Karpas-422 (cell line): ENCODE results near the gene ZNF575. TPM values are rescaled to one million over a fixed set of nuclear protein-coding genes. Genes with fewer than 3 reads are reported as not detected.

Experiments used
- DNase-seq: peaks from one replicate; pipeline ENCODE4 v3.0.0-alpha.2; 2015
- H2AFZ ChIP-seq: fragments of 200-600 bp; sonication (generic); 2 replicates; pipeline ENCODE4 v1.6.1; 2014; ENCODE audit warnings: antibody characterized with exemption, low read length, mixed read lengths
- H3K27ac ChIP-seq: fragments of 200-600 bp; sonication (generic); 2 replicates; pipeline ENCODE4 v1.5.1; 2014; ENCODE audit warnings: mild to moderate bottlenecking, low read length, moderate library complexity
- H3K27me3 ChIP-seq: fragments of 200-600 bp; sonication (generic); 2 replicates; pipeline ENCODE4 v1.6.1; 2014; ENCODE audit warnings: low read length, mixed read lengths
- H3K36me3 ChIP-seq: fragments of 200-600 bp; sonication (generic); 2 replicates; pipeline ENCODE4 v1.6.1; 2014; ENCODE audit warnings: low read length, mixed read lengths; ENCODE audit not compliant: insufficient read depth
- H3K4me1 ChIP-seq: fragments of 200-600 bp; sonication (generic); 2 replicates; pipeline ENCODE4 v1.6.1; 2014; ENCODE audit warnings: mild to moderate bottlenecking, low read length, mixed read lengths
- H3K4me2 ChIP-seq: fragments of 200-600 bp; sonication (generic); 2 replicates; pipeline ENCODE4 v1.6.1; 2014; ENCODE audit warnings: low read length, low read depth, mild to moderate bottlenecking; ENCODE audit not compliant: poor library complexity, severe bottlenecking
- H3K4me3 ChIP-seq: fragments of 200-600 bp; sonication (generic); 2 replicates; pipeline ENCODE4 v1.5.1; 2014; ENCODE audit warnings: mild to moderate bottlenecking, antibody characterized with exemption, low read length, mixed read lengths
- H3K79me2 ChIP-seq: fragments of 200-600 bp; sonication (generic); 2 replicates; pipeline ENCODE4 v1.6.1; 2014; ENCODE audit warnings: mild to moderate bottlenecking, low read length, mixed read lengths
- H3K9ac ChIP-seq: fragments of 200-600 bp; sonication (generic); 2 replicates; pipeline ENCODE4 v1.6.0; 2014; ENCODE audit warnings: low read length
- H3K9me2 ChIP-seq: fragments of 200-600 bp; sonication (generic), shearing (Covaris generic); replicated peaks from 2 replicates; pipeline ENCODE4 v1.6.0; 2014; ENCODE audit warnings: mild to moderate bottlenecking, low read length, moderate library complexity; ENCODE audit not compliant: insufficient read depth
- H3K9me3 ChIP-seq: fragments of 300-700, 200-600 bp; sonication (generic); 2 replicates; pipeline ENCODE4 v1.6.1; 2014; ENCODE audit warnings: low read length, mixed read lengths
- H4K20me1 ChIP-seq: fragments of 200-600 bp; sonication (generic); 2 replicates; pipeline ENCODE4 v1.6.1; 2014; ENCODE audit warnings: mild to moderate bottlenecking, antibody characterized with exemption, low read length, low read depth; ENCODE audit not compliant: insufficient read depth
- total RNA-seq: library from RNA; depleted of rRNA; stranded (reverse); fragments of >200 nt; shearing (Covaris generic); gene quantifications from 2 replicates; pipeline ENCODE4 v1.2.3, GENCODE V29; 2014; ENCODE audit warnings: low replicate concordance

The ZNF575 gene
- total RNA-seq, 1 experiment from 2014 or later = 0.34 TPM

DNA sequence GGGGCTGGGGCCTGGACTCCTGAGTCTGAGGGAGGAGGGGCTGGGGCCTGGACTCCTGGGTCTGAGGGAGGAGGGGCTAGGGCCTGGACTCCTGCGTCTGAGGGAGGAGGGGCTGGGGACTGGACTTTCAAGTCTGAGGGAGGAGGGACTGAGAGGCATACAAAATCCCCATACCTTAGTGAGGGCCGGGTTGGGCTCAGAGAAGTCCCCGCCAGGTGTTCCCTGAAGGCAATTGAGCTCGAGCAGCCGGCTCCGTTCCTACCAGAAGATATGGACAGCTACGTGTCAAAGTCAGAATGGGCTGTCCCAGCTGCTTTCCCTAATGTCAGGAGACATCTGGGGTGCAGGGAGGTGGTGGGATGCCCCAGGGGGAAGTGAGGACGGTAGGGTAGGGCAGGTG is 37.9 kb upstream of the ZNF575 start:
- Histone ChIP-seq H4K20me1 (no peaks in the 10 kb centered on the region), H3K9me2 (no peaks in the 10 kb centered on the region), H3K4me2 (no peak overlapping the region), H3K27me3 (no peaks in the 10 kb centered on the region), H3K9me3 (no peaks in the 10 kb centered on the region), H3K79me2 (no peaks in the 10 kb centered on the region), H3K4me1 (no peaks in the 10 kb centered on the region), H3K9ac (no peak overlapping the region), H3K36me3 (no peaks in the 10 kb centered on the region), H3K4me3 (no peak overlapping the region), H2AFZ (no peak overlapping the region), H3K27ac (no peak overlapping the region)
- no peak for DNase-seq

DNA sequence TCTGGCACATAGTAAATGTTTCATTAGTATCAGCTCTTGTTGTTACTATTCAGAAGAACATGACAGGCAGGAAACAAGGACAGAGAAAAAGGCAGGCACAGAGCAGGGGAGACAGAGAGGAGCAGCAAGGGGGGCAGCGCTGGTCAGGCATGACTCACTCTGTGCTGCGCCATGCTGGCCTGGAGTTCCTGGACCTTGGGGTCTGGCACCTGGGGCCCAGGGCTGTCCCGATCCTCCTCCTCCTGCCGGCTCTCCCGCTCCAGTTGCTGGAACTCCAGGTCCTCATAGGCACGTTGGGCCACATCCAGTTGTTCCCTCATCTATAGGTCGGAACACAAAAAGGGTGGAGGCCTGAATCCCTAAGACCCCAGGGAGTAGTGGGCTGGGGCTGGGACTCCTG is 36.0 kb upstream of the ZNF575 start:
- Histone ChIP-seq H3K4me2 (no peak overlapping the region), H3K27me3 (no peaks in the 10 kb centered on the region), H3K9me3 (no peaks in the 10 kb centered on the region), H2AFZ (no peak overlapping the region), H3K79me2 (no peaks in the 10 kb centered on the region), H3K4me3 (no peak overlapping the region), H3K9me2 (no peaks in the 10 kb centered on the region), H3K27ac (no peak overlapping the region), H3K36me3 (no peaks in the 10 kb centered on the region), H3K9ac (no peak overlapping the region), H4K20me1 (no peaks in the 10 kb centered on the region), H3K4me1 (no peaks in the 10 kb centered on the region)
- DNase-seq = no peak

DNA sequence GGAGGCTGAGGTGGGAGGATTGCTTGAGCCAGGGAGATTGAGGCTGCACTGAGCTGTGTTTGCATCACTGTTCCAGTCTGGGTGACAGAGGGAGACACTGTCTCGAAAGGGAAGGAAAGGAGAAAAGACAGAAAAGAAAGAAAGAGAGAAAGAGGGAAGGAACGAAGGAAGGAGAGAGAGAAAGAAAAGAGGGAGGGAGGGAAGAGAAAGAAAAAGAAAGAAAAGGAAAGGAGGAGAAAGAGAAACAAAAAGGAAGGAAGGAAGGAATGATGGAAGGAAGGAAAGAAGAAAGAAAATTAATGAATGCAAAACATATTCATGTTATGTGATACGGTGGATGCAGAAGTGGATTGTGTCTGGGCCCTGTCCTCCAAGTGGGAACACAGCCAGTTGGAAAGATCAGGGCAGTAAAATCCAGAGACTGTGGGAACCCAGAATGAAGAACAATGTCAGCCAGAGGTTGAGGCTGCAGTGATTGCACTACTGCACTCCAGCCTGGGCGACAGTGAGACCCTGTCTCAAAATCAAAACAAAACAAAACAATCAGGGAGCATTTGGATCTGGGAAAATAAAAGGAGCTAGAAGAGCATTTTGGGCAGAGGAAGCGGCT is 34.6 kb upstream of the ZNF575 start:
- H3K9ac ChIP-seq = no peak overlapping the region
- H3K79me2 ChIP-seq = no peaks in the 10 kb centered on the region
- H3K36me3 ChIP-seq = no peaks in the 10 kb centered on the region
- no peaks in the 10 kb centered on the region for H3K9me2 ChIP-seq
- no peaks in the 10 kb centered on the region for H3K4me1 ChIP-seq
- no peak overlapping the region for H2AFZ ChIP-seq
- no peaks in the 10 kb centered on the region for H3K27me3 ChIP-seq
- no peaks in the 10 kb centered on the region for H3K9me3 ChIP-seq
- no peak for DNase-seq
- no peak overlapping the region for H3K4me2 ChIP-seq
- no peak overlapping the region for H3K4me3 ChIP-seq
- no peaks in the 10 kb centered on the region for H4K20me1 ChIP-seq
- no peak overlapping the region for H3K27ac ChIP-seq

DNA sequence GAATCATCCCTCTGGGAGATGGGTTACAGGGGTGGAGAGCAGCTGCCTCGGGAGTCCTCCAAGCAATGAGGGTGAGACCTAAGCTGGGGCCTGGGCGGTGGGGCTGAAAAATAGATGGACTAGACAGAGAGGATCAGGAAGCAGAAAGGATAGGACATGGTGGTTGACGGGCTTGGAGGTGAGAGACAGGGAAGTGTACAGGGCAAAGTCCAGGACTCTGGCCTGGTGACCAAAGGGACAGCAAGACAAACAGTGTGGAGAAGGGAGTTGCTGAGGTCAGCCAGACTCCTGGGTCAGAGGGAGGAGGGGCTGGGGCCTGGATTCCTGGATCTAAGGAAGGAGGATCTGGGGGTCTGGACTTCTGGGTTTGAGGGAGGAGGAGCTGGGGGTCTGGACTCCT is 33.9 kb upstream of the ZNF575 start:
- Histone ChIP-seq H2AFZ (no peak overlapping the region), H3K4me3 (no peak overlapping the region), H3K36me3 (no peaks in the 10 kb centered on the region), H4K20me1 (no peaks in the 10 kb centered on the region), H3K9me3 (no peaks in the 10 kb centered on the region), H3K4me2 (no peak overlapping the region), H3K27me3 (no peaks in the 10 kb centered on the region), H3K9me2 (no peaks in the 10 kb centered on the region), H3K9ac (no peak overlapping the region), H3K4me1 (peaks cover 6% of the 10 kb centered on the region), H3K27ac (no peak overlapping the region), H3K79me2 (no peaks in the 10 kb centered on the region)
- no peak for DNase-seq

DNA sequence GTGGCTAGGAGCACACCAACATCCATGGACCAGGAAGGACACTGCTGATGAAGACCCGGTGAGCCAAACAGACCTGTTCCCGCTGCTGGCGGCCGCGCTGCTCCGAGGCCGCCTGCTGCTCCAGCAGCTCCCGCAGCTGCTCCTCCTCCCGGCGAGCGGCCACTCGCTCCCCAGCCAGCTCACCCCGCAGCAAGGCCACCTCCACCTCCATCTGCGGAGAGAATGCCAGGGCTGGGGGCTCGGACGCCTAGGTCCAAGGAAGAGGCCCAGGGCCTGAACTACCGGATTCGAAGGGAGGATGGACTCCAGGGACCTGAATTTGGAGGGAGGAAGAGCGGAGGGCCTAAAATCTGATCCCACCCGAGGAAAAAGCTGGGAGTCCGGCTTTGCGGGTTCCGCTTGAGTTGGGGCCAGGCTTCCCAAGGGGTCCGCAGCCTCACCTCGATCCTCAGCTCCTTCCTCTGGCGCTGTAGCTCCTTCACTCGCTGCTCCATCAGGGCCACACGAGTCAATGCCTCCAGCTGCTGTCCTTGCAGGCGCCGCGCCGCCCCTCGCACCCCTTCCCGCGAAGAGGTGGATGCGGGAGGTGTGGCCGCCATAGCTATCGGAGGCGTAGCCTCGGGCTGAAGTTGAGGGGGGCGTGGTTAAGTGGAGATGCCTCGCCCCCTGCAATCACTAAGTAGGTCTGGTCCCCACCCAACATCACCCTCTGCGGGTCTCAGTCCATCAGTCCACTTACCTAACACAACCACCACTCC is 31.1 kb upstream of the ZNF575 start:
- no peaks in the 10 kb centered on the region for H3K27me3 ChIP-seq
- H3K4me3 ChIP-seq = no peak overlapping the region
- H2AFZ ChIP-seq = no peak overlapping the region
- no peak for DNase-seq
- H3K4me1 ChIP-seq = peaks cover 16% of the 10 kb centered on the region
- no peaks in the 10 kb centered on the region for H4K20me1 ChIP-seq
- H3K9me2 ChIP-seq = no peaks in the 10 kb centered on the region
- H3K79me2 ChIP-seq = no peaks in the 10 kb centered on the region
- no peaks in the 10 kb centered on the region for H3K9me3 ChIP-seq
- no peaks in the 10 kb centered on the region for H3K36me3 ChIP-seq
- H3K9ac ChIP-seq = no peak overlapping the region
- no peak overlapping the region for H3K27ac ChIP-seq
- H3K4me2 ChIP-seq = no peak overlapping the region

- Histone ChIP-seq H4K20me1 (no peaks in the 10 kb centered on the region), H3K9me2 (no peaks in the 10 kb centered on the region), H3K27ac (no peak overlapping the region), H3K79me2 (no peaks in the 10 kb centered on the region), H3K4me1 (peaks cover 16% of the 10 kb centered on the region), H3K27me3 (no peaks in the 10 kb centered on the region), H3K9ac (no peak overlapping the region), H2AFZ (no peak overlapping the region), H3K4me3 (no peak overlapping the region), H3K36me3 (no peaks in the 10 kb centered on the region), H3K4me2 (no peak overlapping the region), H3K9me3 (no peaks in the 10 kb centered on the region)
- DNase-seq = no peak
Observed at GRCh38 chr19:43502419-43502976, 30.5 kb upstream of the ZNF575 start.

- H3K9me2 ChIP-seq = no peaks in the 10 kb centered on the region
- peak overlapping the region; percentile 64 for H3K9ac ChIP-seq
- peak overlapping the region; percentile 89 for H2AFZ ChIP-seq
- H3K79me2 ChIP-seq = no peaks in the 10 kb centered on the region
- peak overlapping the region; percentile 67 for H3K4me3 ChIP-seq
- no peaks in the 10 kb centered on the region for H4K20me1 ChIP-seq
- H3K9me3 ChIP-seq = no peaks in the 10 kb centered on the region
- H3K4me1 ChIP-seq = peaks cover 16% of the 10 kb centered on the region
- no peak overlapping the region for H3K27ac ChIP-seq
- DNase-seq = peak; percentile 95
- no peaks in the 10 kb centered on the region for H3K36me3 ChIP-seq
- no peaks in the 10 kb centered on the region for H3K27me3 ChIP-seq
- peak overlapping the region; percentile 89 for H3K4me2 ChIP-seq
Observed at GRCh38 chr19:43503501-43504425, 29.2 kb upstream of the ZNF575 start.
